Measurements from ENCODE around the gene LRRC36.

The LRRC36 gene

DNA sequence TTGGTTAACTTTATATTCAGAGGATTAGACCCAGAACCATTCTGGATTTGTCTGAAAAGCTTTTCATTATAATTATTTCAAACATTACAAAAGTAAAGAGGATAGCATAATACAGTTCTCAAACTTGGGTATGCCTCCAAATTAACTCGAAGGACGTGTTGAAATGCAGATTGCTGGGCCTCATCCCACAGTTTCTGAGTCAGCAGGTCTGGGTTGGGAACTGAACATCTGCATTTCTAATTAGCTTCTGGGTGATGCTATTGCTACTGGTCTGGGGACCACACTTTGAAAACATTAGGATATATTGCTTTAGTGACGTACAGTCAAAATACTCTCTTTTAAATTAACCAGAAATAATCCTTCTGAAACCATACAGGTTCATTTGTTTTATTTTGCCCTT is 56.7 kb downstream of the LRRC36 start:
- DNase-seq (ENCODE audit: low read depth), result no peak
- H3K4me3 ChIP-seq (ENCODE audit: low read depth, low read length), result no peak overlapping the region
- no peak for TF ChIP-seq CTCF (IDR thresholded peaks at IDR 0.05; ENCODE audit: control insufficient read depth, extremely low read depth, insufficient read depth)

DNA sequence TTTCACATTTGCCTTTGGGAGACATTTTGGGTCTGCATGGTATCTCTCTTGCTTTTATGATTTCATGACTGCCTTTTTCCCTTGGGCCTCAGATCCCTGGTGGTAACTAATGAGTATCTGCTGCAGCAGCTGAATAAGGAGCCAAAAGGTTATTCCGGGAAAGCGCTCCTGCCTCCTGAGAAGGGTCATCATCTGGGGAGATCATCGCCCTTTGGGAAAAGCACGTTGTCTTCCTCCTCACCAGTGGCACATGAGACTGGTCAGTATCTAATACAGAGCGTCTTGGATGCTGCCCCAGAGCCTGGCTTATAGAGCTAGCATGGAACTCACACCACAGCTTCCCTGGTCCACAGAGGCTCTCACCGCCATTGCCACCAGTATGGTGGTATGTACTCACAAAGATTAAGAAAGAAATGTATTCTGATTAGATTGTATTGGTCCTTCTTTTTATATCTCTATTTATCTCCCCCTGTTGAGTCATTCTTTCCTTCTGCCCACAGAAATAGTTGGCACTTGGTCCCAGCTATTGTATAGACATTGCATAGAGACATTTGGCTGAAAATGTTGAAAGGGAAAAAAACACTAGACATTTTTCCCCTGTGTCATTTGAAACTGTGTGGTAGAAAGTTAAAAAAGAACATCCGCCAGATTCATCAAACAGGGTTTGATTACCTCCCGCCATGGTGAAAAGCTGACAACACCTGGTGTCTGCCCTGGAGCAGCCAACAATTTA is 58.3 kb downstream of the LRRC36 start:
- TF ChIP-seq CTCF (IDR thresholded peaks at IDR 0.05; ENCODE audit: control insufficient read depth, extremely low read depth, insufficient read depth), result no peak
- no peak for DNase-seq (ENCODE audit: low read depth)
- no peak overlapping the region for H3K4me3 ChIP-seq (ENCODE audit: low read depth, low read length)

DNA sequence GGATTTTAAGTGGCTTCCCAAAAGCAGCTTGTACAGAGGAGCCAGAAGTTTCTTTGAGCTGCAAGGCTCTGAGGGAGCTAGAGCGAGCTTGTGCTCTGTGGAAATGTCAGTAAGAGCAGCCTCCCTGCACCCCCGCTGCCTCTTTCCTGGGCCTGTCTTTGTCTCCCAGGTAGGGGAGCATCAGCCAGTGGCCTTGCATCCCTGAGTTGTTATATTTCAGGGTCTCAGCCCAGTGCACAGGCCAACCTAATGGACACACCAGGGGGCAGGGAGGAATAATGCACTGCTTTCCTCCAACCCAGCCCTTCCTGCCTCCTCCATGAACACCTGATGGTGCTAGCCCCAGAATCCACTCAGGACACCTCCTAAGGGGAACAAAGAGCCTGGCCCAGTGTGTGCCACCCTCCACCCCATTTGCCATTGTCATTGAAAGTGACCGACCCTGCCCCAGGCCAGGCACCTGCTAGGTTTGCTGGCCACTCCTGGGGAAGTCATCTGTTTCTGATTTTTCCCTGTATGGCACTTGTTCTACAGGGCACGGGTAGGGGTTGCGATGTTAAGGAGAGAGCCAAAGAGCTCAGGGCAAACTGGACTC is 60.3 kb downstream of the LRRC36 start:
- H3K4me3 ChIP-seq (ENCODE audit: low read depth, low read length), result no peak overlapping the region
- no peak for DNase-seq (ENCODE audit: low read depth)
- TF ChIP-seq CTCF (IDR thresholded peaks at IDR 0.05; ENCODE audit: control insufficient read depth, extremely low read depth, insufficient read depth), result no peak

DNA sequence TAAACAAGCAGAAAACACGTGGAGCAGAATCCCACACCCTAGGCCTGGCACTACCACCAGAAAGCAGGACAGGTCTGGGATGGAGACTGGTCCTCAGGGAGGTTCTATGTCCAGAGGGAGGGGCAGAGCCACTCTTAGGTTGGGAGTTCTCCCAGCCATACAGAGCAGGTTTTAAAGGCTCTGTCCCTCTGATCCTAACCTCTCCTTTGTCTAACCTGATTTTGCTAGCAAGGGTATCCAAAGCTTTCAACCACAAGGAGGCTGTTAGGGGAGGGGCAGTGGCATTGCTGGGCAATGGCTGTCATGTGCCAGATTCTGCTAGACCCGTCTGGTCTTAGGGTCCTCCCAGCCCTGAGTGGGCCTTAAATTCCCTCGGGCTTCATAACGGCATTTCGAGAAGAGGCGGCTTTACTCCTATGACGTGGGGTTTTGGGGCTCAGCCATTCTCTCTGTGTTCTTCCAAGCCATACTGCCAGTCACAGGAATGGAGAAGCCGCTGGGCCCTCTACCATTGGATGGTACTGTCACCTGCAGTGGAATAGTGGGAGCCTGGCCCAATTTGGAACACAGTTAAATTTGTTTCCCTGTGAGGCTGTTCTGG is 61.0 kb downstream of the LRRC36 start:
- no peak for TF ChIP-seq CTCF (IDR thresholded peaks at IDR 0.05; ENCODE audit: control insufficient read depth, extremely low read depth, insufficient read depth)
- DNase-seq (ENCODE audit: low read depth), result no peak
- no peak overlapping the region for H3K4me3 ChIP-seq (ENCODE audit: low read depth, low read length)

DNA sequence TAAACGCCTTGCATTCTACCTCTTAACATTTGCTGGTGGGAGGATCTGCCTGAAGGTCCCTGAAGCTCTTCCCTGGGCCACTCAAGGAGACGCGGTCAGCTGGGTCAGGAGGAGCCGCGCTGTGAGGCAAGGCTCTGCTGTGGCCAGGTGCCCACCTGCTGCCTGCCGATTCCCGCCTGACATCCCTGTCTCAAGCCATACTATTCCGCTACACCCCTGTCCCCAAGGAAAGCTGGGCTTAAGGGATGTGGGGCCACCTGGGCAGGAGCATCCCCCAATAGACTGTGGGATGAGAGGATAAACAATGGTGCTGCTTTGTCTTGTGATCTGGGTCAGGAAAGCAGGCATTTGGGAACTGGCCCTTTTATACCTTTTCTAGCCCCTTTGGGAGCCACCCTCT is 61.6 kb downstream of the LRRC36 start:
- no peak for TF ChIP-seq CTCF (IDR thresholded peaks at IDR 0.05; ENCODE audit: control insufficient read depth, extremely low read depth, insufficient read depth)
- no peak overlapping the region for H3K4me3 ChIP-seq (ENCODE audit: low read depth, low read length)
- no peak for DNase-seq (ENCODE audit: low read depth)

DNA sequence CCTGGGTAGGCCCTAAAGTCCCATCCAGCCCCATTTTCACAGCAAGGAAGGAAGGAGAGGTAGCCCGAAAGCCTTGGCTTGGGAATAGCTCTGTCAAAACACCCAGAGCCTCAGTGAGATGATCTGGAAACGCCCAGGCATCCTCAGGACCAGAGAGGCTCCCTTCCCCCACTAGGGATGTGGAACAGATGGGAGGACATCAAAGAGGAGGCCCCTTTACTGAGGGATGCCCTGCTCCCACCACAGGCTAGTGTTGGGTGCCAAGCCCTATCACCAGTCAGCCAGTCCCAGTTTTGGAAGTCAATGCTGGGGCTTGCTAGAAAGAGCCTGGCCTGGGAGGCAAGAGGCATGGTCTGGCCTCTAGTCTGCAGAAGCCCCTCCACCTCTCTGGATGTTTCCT is 62.0 kb downstream of the LRRC36 start:
- TF ChIP-seq CTCF (IDR thresholded peaks at IDR 0.05; ENCODE audit: control insufficient read depth, extremely low read depth, insufficient read depth), result no peak
- DNase-seq (ENCODE audit: low read depth), result no peak
- no peak overlapping the region for H3K4me3 ChIP-seq (ENCODE audit: low read depth, low read length)
